Prostate gland (tissue), 2 donors: Measurements from ENCODE around the gene KRTAP12-4. TPM values are rescaled to one million over a fixed set of nuclear protein-coding genes. Genes with fewer than 3 reads are reported as not detected.
"Not testable (repeated sequence)": the region's sequence is repeated elsewhere in the genome, so short reads cannot be mapped to it uniquely, and the experiment has no call there.

Source experiments
- DNase-seq: peaks from one replicate; pipeline ENCODE4 v3.0.0-alpha.2; 2019; ENCODE audit warnings: low spot score
- H3K27ac ChIP-seq, 2 donors: fragments of 200-600 bp; sonication (generic); 2 replicates each; pipeline ENCODE4 v1.5.1; 2017 to 2019
- H3K27me3 ChIP-seq: fragments of 200-600 bp; sonication (generic); replicated peaks from 2 replicates; pipeline ENCODE4 v1.5.1; 2019; ENCODE audit not compliant: insufficient read depth
- H3K36me3 ChIP-seq, 2 donors: fragments of 200-600 bp; sonication (generic); 1 replicate in 1 of 2; 2 replicates in 1 of 2; pipeline versions ENCODE4 v1.5.1 to v1.8.1; 2017 to 2019
- H3K4me1 ChIP-seq: fragments of 200-600 bp; sonication (generic); replicated peaks from 2 replicates; pipeline ENCODE4 v1.5.1; 2019
- H3K4me3 ChIP-seq, 2 donors: fragments of 200-600 bp; sonication (generic); 2 replicates each; pipeline ENCODE4 v1.5.1; 2017 to 2019
- H3K9me3 ChIP-seq: fragments of 200-600 bp; sonication (generic); 2 replicates; pipeline ENCODE4 v1.5.1; 2017
- CTCF ChIP-seq, 4 experiments: fragments of 200-600 bp in 2 of 4; fragments of 450-650 bp in 2 of 4; sonication (generic) in 2 of 4; IDR thresholded peaks; 1 replicate in 3 of 4; 2 replicates in 1 of 4; pipeline ENCODE4 v1.5.1; 2016 to 2019; ENCODE audit warnings: antibody characterized with exemption in 4 of 4, mild to moderate bottlenecking in 2 of 4, moderate library complexity in 2 of 4
- POLR2A ChIP-seq: fragments of 450-650 bp; IDR thresholded peaks from one replicate; pipeline ENCODE4 v1.6.1; 2016; ENCODE audit warnings: antibody characterized with exemption, mild to moderate bottlenecking
- POLR2AphosphoS5 ChIP-seq: sonication (generic); formaldehyde crosslinking; IDR thresholded peaks from one replicate; pipeline ENCODE4 v1.6.1; 2017; ENCODE audit warnings: antibody characterized with exemption
- WGBS: methylation state at CpG from one replicate; pipeline ENCODE4 v1.1.5; 2018; 5-methylcytosine and 5-hydroxymethylcytosine counted together
- intact Hi-C: fragments of 100-400 bp; cut with DNase I; formaldehyde crosslinking; loops from one replicate; pipeline ENCODE4 v1.14.2; 2022
- small RNA-seq, 2 donors: library from RNA; depleted of rRNA; stranded (forward); fragments of <200 nt; gene quantifications; one replicate each; pipeline ENCODE3, GENCODE V24; 2016
- total RNA-seq, 2 donors: library from RNA; depleted of rRNA; stranded (reverse); fragments of >200 nt; gene quantifications; one replicate each; pipeline ENCODE4 v1.1.0, GENCODE V29; 2016

KRTAP12-4 gene
- total RNA-seq, 2 donors from 2014 or later = not detected

- Histone ChIP-seq H3K27ac (no peak overlapping the region), H3K9me3 (no peaks in the 10 kb centered on the region), H3K4me1 (no peaks in the 10 kb centered on the region), H3K4me3 (no peak overlapping the region), H3K36me3 (no peaks in the 10 kb centered on the region), H3K27me3 (no peaks in the 10 kb centered on the region)
- no peak for DNase-seq
- WGBS = 83% methylated on average over 4 of the region's 4 CpGs
- TF ChIP-seq POLR2A (no peak), POLR2AphosphoS5 (no peak), CTCF (IDR thresholded peaks at IDR 0.05) (no peak)
- intact Hi-C loops = no loop called here
Measured at GRCh38 chr21:44611551-44611950, 42.9 kb downstream of the KRTAP12-4 start.

GRCh38 chr21:44610157-44610843 is 44.2 kb downstream of the KRTAP12-4 start:
- H3K27ac ChIP-seq, H3K4me1 ChIP-seq, H3K9me3 ChIP-seq, DNase-seq, H3K36me3 ChIP-seq, H3K27me3 ChIP-seq, intact Hi-C loops, H3K4me3 ChIP-seq: not testable (repeated sequence)
- WGBS = 99% methylated on average over 7 of the region's 7 CpGs

GRCh38 chr21:44609193-44609592 is 45.3 kb downstream of the KRTAP12-4 start:
- TF ChIP-seq POLR2AphosphoS5 (no peak), CTCF (IDR thresholded peaks at IDR 0.05) (no peak), POLR2A (no peak)
- intact Hi-C loops = no loop called here
- Histone ChIP-seq H3K9me3 (no peaks in the 10 kb centered on the region), H3K27ac (no peak overlapping the region), H3K4me1 (no peaks in the 10 kb centered on the region), H3K27me3 (peaks cover 2% of the 10 kb centered on the region), H3K36me3 (no peaks in the 10 kb centered on the region), H3K4me3 (no peak overlapping the region)
- no peak for DNase-seq

- intact Hi-C loops = no loop called here
- no peak overlapping the region for H3K4me3 ChIP-seq
- H3K4me1 ChIP-seq = no peaks in the 10 kb centered on the region
- DNase-seq = no peak
- 86% methylated on average over 4 of the region's 4 CpGs for WGBS
- no peak for TF ChIP-seq POLR2AphosphoS5
- no peak for TF ChIP-seq CTCF (IDR thresholded peaks at IDR 0.05)
- TF ChIP-seq POLR2A = no peak
- H3K27ac ChIP-seq = no peak overlapping the region
- no peaks in the 10 kb centered on the region for H3K9me3 ChIP-seq
- H3K27me3 ChIP-seq = peaks cover 2% of the 10 kb centered on the region
- no peaks in the 10 kb centered on the region for H3K36me3 ChIP-seq
Measured at GRCh38 chr21:44606495-44606894, 48.0 kb downstream of the KRTAP12-4 start.

Small RNA genes lying within 50 kb of the gene (small RNA-seq; reads per million reads assigned to genes)
- 0 reads per million in 2 donors for gene KRTAP12-6P

Other genes starting within 250 kb of the KRTAP12-4 start
- 1 to 10 TPM; 1.6 to 7.1 TPM for gene LRRC3, start 199.1 kb downstream of the KRTAP12-4 start, total RNA-seq
- gene KRTAP10-1, start 114.5 kb downstream of the KRTAP12-4 start, total RNA-seq = not detected
- gene KRTAP10-2, start 103.2 kb downstream of the KRTAP12-4 start, total RNA-seq = not detected
- gene KRTAP10-3, start 95.9 kb downstream of the KRTAP12-4 start, total RNA-seq = not detected
- not detected for gene KRTAP10-4, start 80.9 kb downstream of the KRTAP12-4 start, total RNA-seq
- gene KRTAP10-5, start 74.1 kb downstream of the KRTAP12-4 start, total RNA-seq = not detected
- gene KRTAP10-6, start 62.2 kb downstream of the KRTAP12-4 start, total RNA-seq = not detected
- not detected for gene KRTAP10-7, start 54.1 kb downstream of the KRTAP12-4 start, total RNA-seq
- not detected for gene KRTAP10-8, start 42.6 kb downstream of the KRTAP12-4 start, total RNA-seq
- gene KRTAP10-9, start 27.6 kb downstream of the KRTAP12-4 start, total RNA-seq = not detected
- gene KRTAP10-10, start 17.3 kb downstream of the KRTAP12-4 start, total RNA-seq = not detected
- gene KRTAP10-11, start 8.2 kb downstream of the KRTAP12-4 start, total RNA-seq = not detected
- gene KRTAP12-3, start 3.3 kb upstream of the KRTAP12-4 start, total RNA-seq = not detected
- not detected for gene KRTAP12-2, start 12.3 kb upstream of the KRTAP12-4 start, total RNA-seq
- not detected for gene KRTAP12-1, start 27.5 kb upstream of the KRTAP12-4 start, total RNA-seq
- gene KRTAP10-12, start 42.5 kb upstream of the KRTAP12-4 start, total RNA-seq = not detected
- gene TSPEAR, start 56.9 kb upstream of the KRTAP12-4 start, total RNA-seq = under 1 TPM in 1 of 2 donors, not detected in 1; 0.85 TPM
- gene UBE2G2, start 147.2 kb upstream of the KRTAP12-4 start, total RNA-seq = 10 to 100 TPM; 46.9 to 75.7 TPM
- gene SUMO3, start 163.4 kb upstream of the KRTAP12-4 start, total RNA-seq = 10 to 100 TPM; 78.3 to 92.2 TPM
- 100 to 1,000 TPM; 216 to 244 TPM for gene PTTG1IP, start 219.0 kb upstream of the KRTAP12-4 start, total RNA-seq